Thyroid gland (tissue), 4 donors: ENCODE measurements around the gene MAP7. TPM values are rescaled to one million over a fixed set of nuclear protein-coding genes. Genes with fewer than 3 reads are reported as not detected.

Source experiments
- DNase-seq, 2 donors: peaks; one replicate each; pipeline ENCODE4 v3.0.0-alpha.2; 2019
- H3K27ac ChIP-seq, 3 donors: fragments of 200-600 bp; sonication (generic); 1 replicate in 2 of 3; 2 replicates in 1 of 3; pipeline ENCODE4 v1.5.1; 2016 to 2019; ENCODE audit warnings: mild to moderate bottlenecking in 1 of 3, moderate library complexity in 1 of 3
- H3K27me3 ChIP-seq: fragments of 200-600 bp; sonication (generic); one replicate; pipeline ENCODE4 v1.5.1; 2019
- H3K36me3 ChIP-seq, 2 donors: fragments of 200-600 bp; sonication (generic); one replicate each; pipeline ENCODE4 v1.5.1; 2016 to 2019
- H3K4me1 ChIP-seq, 2 donors: fragments of 200-600 bp; sonication (generic); one replicate each; pipeline ENCODE4 v1.5.1; 2017 to 2019
- H3K4me3 ChIP-seq, 3 donors: fragments of 200-600 bp; sonication (generic); replicated peaks in 1 of 3; 1 replicate in 2 of 3; 2 replicates in 1 of 3; pipeline ENCODE4 v1.5.1; 2016; ENCODE audit warnings: mild to moderate bottlenecking in 1 of 3
- H3K9me3 ChIP-seq: fragments of 200-600 bp; sonication (generic); one replicate; pipeline ENCODE4 v1.5.1; 2017
- CTCF ChIP-seq, 6 experiments: fragments of 200-600 bp in 3 of 6; fragments of 450-650 bp in 3 of 6; sonication (generic) in 3 of 6; IDR thresholded peaks; one replicate each; pipeline ENCODE4 v1.5.1; 2016 to 2019; ENCODE audit warnings: antibody characterized with exemption in 6 of 6, mild to moderate bottlenecking in 2 of 6, inconsistent platforms in 1 of 6, moderate library complexity in 1 of 6
- POLR2A ChIP-seq, 2 donors: fragments of 450-650 bp; IDR thresholded peaks; one replicate each; pipeline ENCODE4 v1.6.1; 2017; ENCODE audit warnings: antibody characterized with exemption in 2 of 2, mild to moderate bottlenecking in 2 of 2, moderate library complexity in 1 of 2
- WGBS, 2 donors: methylation state at CpG; one replicate each; pipeline ENCODE4 v1.1.5; 2017; 5-methylcytosine and 5-hydroxymethylcytosine counted together
- intact Hi-C: fragments of 100-400 bp; cut with DNase I; formaldehyde crosslinking; loops from one replicate; pipeline ENCODE4 v1.15.1; 2023
- total RNA-seq, 4 donors: library from RNA; depleted of rRNA; stranded (reverse); fragments of >200 nt; gene quantifications; one replicate each; pipeline ENCODE4 v1.2.3, GENCODE V29; 2016

MAP7 gene
- total RNA-seq, 4 donors from 2014 or later = 24.5 to 46.0 (median 36.0) TPM

GRCh38 chr6:136425793-136426192, 124.4 kb downstream of the MAP7 start:
- Histone ChIP-seq H3K27ac (no peak overlapping the region), H3K4me1 (peaks cover 0 to 5% of the 10 kb centered on the region in 2 donors), H3K4me3 (no peak overlapping the region), H3K36me3 (no peaks in the 10 kb centered on the region), H3K27me3 (no peaks in the 10 kb centered on the region), H3K9me3 (no peaks in the 10 kb centered on the region)
- WGBS, 2 donors = 90 to 91% methylated on average over 4 of the region's 4 CpGs
- intact Hi-C loops = no loop called here
- TF ChIP-seq POLR2A (IDR thresholded peaks at IDR 0.05) (no peak), CTCF (IDR thresholded peaks at IDR 0.05) (no peak)
- no peak for DNase-seq

- no peak for DNase-seq
- no peak overlapping the region for H3K27ac ChIP-seq
- no peaks in the 10 kb centered on the region for H3K27me3 ChIP-seq
- peaks cover 0 to 5% of the 10 kb centered on the region in 2 donors for H3K4me1 ChIP-seq
- intact Hi-C loops = no loop called here
- H3K9me3 ChIP-seq = no peaks in the 10 kb centered on the region
- 93 to 96% methylated on average over 5 of the region's 5 CpGs for WGBS, 2 donors
- H3K36me3 ChIP-seq = no peaks in the 10 kb centered on the region
- TF ChIP-seq CTCF (IDR thresholded peaks at IDR 0.05) (no peak), POLR2A (IDR thresholded peaks at IDR 0.05) (no peak)
- no peak overlapping the region for H3K4me3 ChIP-seq
These were observed 125.3 kb downstream of the MAP7 start for GRCh38 chr6:136424901-136425300.

GRCh38 chr6:136424450-136424849, 125.8 kb downstream of the MAP7 start:
- WGBS, 2 donors = 82 to 91% methylated on average over 3 of the region's 3 CpGs
- intact Hi-C loops = no loop called here
- DNase-seq = no peak
- Histone ChIP-seq H3K27ac (no peak overlapping the region), H3K4me1 (peaks cover 0 to 5% of the 10 kb centered on the region in 2 donors), H3K4me3 (no peak overlapping the region), H3K27me3 (no peaks in the 10 kb centered on the region), H3K9me3 (no peaks in the 10 kb centered on the region), H3K36me3 (no peaks in the 10 kb centered on the region)
- TF ChIP-seq CTCF (IDR thresholded peaks at IDR 0.05) (no peak), POLR2A (IDR thresholded peaks at IDR 0.05) (no peak)

GRCh38 chr6:136421537-136422158, 128.6 kb downstream of the MAP7 start:
- no peak for DNase-seq
- Histone ChIP-seq H3K36me3 (no peaks in the 10 kb centered on the region), H3K4me1 (no peaks in the 10 kb centered on the region), H3K9me3 (no peaks in the 10 kb centered on the region), H3K4me3 (no peak overlapping the region), H3K27ac (no peak overlapping the region), H3K27me3 (no peaks in the 10 kb centered on the region)
- 66 to 67% methylated on average over 6 of the region's 6 CpGs for WGBS, 2 donors
- TF ChIP-seq POLR2A (IDR thresholded peaks at IDR 0.05) (no peak), CTCF (IDR thresholded peaks at IDR 0.05) (no peak)
- intact Hi-C loops = no loop called here

- no peak overlapping the region for H3K4me3 ChIP-seq
- no peaks in the 10 kb centered on the region for H3K27me3 ChIP-seq
- H3K4me1 ChIP-seq = no peaks in the 10 kb centered on the region
- no peaks in the 10 kb centered on the region for H3K36me3 ChIP-seq
- WGBS, 2 donors = 93 to 95% methylated on average over 3 of the region's 3 CpGs
- TF ChIP-seq POLR2A (IDR thresholded peaks at IDR 0.05) (no peak), CTCF (IDR thresholded peaks at IDR 0.05) (no peak)
- intact Hi-C loops = no loop called here
- no peak for DNase-seq
- H3K27ac ChIP-seq = no peak overlapping the region
- H3K9me3 ChIP-seq = no peaks in the 10 kb centered on the region
These were observed 129.4 kb downstream of the MAP7 start for GRCh38 chr6:136420853-136421252.
